ENCODE results near the gene SLC41A3. TPM values are rescaled to one million over a fixed set of nuclear protein-coding genes. Genes with fewer than 3 reads are reported as not detected.

Gene SLC41A3
- polyA plus RNA-seq, 1 donor, result 47.0 TPM

- DNase-seq (ENCODE audit: low read depth), result no peak
Measured at GRCh38 chr3:126119976-126120375, 36.1 kb upstream of the SLC41A3 start.

GRCh38 chr3:126119008-126119675, 35.2 kb upstream of the SLC41A3 start:
- no peak for DNase-seq (ENCODE audit: low read depth)

DNA sequence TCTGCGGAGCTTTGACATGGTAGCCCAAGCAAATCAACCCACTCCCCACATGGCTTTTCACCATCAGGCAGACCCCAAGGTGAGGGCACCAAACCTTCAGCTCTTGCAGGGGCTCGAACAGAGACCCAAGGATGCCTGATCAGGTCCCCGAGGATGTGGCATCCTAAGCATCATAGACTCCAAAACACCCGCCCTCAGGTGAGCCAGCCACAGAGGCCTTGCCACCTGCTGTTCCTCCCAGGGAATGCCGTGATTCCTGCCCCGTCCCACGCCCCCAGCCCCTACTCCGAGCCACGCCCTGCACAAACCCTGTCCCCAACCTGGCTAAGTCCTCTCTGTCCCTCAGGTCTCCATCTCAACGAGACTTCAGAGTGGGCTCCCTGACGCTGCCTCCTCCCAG, 34.7 kb upstream of the SLC41A3 start:
- no peak for DNase-seq (ENCODE audit: low read depth)

GRCh38 chr3:126117786-126118185, 33.9 kb upstream of the SLC41A3 start:
- DNase-seq (ENCODE audit: low read depth), result no peak

GRCh38 chr3:126117212-126117611, 33.3 kb upstream of the SLC41A3 start:
- no peak for DNase-seq (ENCODE audit: low read depth)

DNA sequence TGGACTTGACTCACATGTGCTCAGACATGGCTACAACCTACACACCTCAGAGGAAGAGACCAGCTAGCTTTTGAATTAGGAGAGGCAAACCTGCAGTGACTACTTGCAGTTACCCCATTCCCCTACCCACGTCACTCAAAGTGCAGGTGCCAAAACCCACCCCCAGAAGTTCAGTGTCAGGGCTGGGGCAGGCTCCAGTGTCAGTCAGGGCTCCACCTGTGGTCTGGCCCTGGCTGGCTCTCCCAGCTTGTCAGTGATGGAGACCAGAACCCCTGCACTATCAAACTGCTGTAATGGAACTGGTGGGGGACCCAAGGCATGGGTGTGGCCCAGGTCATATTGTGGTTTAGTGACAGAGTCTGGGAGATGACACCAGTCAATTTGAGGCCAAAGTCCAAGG, 32.6 kb upstream of the SLC41A3 start:
- no peak for DNase-seq (ENCODE audit: low read depth)

- DNase-seq (ENCODE audit: low read depth), result no peak
Measured at GRCh38 chr3:126114443-126115386, 30.8 kb upstream of the SLC41A3 start.

- DNase-seq (ENCODE audit: low read depth), result no peak
Measured at GRCh38 chr3:126113733-126114442, 30.0 kb upstream of the SLC41A3 start.

GRCh38 chr3:126113238-126113555, 29.3 kb upstream of the SLC41A3 start:
- DNase-seq (ENCODE audit: low read depth), result no peak

GRCh38 chr3:126112531-126113237, 28.8 kb upstream of the SLC41A3 start:
- DNase-seq (ENCODE audit: low read depth), result no peak

DNA sequence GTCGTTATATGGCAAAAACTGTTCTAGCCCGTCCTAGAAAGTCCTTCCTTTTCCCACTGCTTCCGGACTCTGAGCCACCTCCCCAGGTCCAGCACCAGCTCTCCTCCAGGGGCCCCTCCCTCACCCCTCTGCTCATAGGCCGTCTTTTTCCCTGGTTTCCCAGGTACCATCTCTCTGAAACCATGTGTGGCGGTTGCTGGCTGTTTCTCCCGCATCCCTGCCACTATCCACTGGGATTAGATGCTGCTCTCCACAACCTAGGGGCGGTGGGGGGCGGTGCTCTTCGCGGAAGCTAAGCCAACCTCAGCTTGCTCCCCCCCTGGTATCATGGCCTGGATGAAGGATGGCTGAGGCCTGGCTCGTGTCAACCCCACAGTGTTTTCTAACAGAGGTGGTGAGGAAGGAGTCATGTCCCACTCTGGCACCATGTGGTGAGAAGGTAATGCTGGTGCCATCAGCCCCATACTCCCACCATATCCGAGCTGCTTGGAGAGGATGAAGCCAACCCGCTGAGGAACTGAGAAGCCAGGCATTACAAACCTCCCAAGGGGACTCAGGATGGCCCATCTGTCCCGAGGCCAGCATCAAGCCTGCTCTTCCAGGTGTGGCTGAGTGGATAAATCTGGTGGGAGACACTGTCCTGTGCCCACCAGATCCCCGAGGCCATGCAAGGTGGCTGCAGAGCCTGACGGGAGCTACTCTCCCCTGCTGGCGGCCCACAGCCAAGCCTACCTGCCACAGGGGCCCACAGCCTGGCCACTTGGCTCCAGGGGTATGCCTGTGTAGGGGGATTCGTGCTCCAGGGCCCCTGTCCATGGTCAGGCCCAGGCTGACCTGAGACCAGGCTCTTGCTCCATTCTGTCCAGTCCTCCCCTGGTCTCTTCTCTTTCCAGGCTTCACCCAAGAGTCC, 27.9 kb upstream of the SLC41A3 start:
- DNase-seq (ENCODE audit: low read depth), result no peak

DNA sequence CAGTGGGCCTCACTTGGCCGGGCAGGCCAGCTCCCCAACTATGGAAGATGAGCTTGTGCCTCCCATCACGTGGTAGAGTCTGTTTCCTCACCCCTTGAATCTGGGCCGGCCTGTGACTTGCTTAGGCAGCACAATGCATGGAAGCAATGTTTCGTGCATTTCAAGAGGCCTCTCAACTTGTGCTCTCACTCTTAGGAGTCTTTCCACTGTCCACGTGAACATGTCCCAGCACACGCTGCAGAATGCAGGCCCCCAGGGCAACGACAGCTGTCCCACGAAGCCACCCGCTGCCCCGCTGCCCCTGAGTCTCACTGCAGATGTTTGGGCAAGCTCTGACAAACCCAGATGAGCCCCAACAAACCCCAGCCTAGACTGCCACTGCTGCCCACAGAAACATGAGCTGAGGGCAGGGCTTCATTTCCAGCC, 27.2 kb upstream of the SLC41A3 start:
- DNase-seq (ENCODE audit: low read depth), result no peak

- no peak for DNase-seq (ENCODE audit: low read depth)
Measured at GRCh38 chr3:126110431-126111125, 26.7 kb upstream of the SLC41A3 start.

DNA sequence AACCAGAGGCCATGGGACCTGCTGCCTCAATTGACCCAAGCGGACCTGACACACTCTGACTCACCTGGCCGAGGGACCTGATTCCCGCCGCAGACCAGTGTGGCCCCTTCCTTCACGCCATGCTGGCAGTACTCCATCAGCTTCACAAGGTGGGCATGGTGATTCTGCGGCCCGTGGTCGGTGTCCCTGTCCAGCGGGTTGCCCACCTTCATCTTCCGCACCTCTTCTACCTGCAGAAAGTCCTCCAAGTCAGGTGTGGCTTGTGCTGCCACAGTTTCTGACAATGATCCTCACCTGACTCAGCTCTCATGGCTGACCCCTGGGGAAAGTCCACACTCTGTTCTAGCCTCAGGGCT, 25.9 kb upstream of the SLC41A3 start:
- no peak for DNase-seq (ENCODE audit: low read depth)

DNA sequence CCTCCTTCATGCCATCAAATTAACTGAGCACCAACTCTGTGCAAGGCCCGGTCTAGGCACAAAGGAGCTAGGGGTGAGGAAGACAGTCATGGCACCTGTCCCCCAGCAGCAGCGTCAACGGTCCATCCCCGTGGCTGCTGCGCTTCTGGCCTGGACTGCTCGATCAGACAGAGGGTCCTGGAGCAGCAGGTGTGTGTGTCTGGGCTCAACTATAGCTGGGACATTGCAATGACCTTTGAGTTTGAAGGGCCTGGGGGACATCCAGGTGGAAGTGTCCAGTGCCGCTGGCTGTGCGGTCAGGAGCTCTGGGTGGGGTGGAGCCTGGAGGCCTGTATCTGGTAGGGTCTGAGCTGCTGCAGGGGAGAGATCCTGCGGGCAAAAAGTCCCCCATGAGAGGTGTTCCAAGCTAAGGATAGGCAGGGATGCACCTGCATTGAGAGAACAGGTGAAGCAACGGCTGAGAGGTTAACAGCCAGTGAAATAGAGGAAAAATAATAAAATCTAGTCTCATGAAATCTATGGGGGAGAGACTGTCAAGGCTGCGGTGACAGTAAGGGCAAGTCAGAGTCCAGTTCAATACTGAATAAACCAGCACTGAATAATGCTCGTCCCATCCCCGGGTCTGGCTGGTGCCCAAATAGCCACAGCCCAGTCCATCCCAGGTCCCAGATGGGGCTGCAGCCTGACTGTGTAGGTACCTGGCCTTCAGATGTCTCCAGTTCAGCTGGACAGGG, 25.4 kb upstream of the SLC41A3 start:
- no peak for DNase-seq (ENCODE audit: low read depth)

DNA sequence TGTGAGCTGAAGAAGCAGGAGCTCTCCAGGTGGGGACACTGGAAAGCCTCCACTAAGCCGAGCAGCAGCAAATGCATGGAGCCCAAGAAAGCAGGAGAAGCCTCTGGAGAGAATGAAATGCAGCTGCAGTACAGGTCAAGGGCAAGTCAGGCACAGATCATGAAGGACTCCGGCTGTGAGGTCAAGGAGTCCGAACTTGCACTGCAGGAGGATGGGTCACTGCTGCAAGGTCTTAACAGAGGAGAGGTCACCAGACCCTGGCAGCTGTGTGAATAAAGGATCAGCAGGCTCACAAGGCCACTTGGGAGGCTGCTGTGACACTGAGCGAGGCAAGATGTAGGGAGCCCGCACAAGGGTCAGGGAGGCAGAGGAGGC, 24.7 kb upstream of the SLC41A3 start:
- no peak for DNase-seq (ENCODE audit: low read depth)

- DNase-seq (ENCODE audit: low read depth), result no peak
Measured at GRCh38 chr3:126107957-126108675, 24.2 kb upstream of the SLC41A3 start.

GRCh38 chr3:126107203-126107939, 23.4 kb upstream of the SLC41A3 start:
- DNase-seq (ENCODE audit: low read depth), result no peak
